Epidermal melanocyte (primary cell): ENCODE measurements around the gene PLXDC1.
"Not testable (repeated sequence)": the region's sequence is repeated elsewhere in the genome, so short reads cannot be mapped to it uniquely, and the experiment has no call there.

Experiments
- DNase-seq: peaks from one replicate; pipeline ENCODE4 v3.0.0; 2011; ENCODE audit warnings: low spot score; ENCODE audit not compliant: insufficient read length

PLXDC1 gene

DNA sequence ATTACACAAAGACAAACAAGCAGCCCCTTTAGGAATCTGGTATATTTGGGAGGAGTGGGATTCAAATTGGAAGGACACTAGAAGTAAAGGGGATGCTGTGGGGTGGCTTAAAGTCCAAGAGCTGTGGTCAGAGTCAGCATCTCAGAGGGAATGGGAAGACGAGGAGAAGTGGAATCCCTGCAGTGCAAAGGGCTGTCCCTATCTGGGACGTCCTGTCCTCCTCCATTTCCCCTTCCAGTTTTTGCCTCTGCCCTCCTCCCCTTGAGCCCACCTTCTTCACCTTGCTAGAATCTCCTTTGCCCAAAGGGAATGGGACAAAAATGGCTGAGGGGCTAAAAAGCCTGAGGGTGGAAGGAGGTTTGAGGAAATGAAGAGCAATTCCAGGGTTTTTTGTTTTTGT is 4.2 kb upstream of the PLXDC1 start:
- no peak for DNase-seq

DNA sequence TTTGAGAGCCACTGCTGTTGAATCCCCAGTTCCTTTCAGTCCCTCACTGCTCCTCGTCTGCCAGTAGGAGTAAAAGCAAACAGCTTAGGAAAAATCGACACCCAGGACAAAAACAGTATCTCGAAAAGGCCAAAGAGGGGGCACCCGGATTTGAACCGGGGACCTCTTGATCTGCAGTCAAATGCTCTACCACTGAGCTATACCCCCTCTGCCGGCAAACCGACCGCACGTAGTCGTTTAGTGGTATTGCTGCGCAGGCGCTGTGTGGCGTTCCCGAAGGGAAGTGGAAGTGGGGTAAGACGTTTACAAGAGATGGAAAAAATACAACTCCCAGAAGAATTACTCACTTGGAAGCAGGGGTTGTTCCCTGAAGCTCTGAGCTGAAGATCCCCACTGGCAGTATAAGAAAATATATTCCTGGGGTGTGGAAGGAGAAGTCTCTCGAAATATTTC is 2.2 kb upstream of the PLXDC1 start:
- peak; percentile 88 for DNase-seq

DNA sequence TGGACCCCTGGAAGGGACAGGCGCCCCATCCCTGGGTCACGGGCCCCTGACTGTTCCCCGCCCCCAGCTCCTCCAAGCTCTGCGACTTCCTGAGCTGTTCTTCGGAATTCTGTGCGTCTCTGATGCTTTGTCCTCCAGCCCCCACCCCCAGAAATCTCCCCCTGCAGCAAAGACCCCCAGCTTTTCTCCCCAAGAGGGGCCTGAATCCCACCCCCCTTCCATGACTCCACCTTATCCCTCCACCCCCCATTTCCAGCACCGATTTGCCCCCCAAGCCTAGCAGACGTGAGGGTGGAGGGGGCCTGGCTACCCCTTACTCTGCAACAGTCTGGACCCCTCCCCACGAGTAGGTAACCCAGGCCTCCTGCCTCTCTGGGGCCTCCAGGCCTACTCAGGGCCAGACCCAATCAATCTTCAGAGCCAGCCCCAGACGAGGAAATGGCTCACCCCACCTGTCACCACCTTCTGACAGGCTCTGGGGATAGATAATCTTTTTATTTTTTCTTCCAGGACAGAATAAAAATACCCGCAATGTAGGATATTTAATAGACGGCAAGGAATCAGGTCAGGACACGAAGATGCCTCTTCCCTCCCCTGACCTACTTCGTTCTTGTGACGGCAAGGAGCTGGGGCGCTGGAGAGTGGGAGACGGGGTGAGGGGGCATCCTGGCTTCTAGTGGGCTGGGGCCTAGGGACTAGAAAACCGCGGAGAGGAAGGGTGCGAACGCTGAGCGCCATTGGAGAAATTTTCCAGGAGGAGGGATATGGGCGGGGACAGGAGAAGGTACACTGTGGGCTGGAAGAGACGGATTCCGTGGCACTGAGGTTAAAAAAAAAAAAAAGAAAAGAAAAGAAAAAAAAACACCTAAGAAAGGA is 744 bp upstream of the PLXDC1 start:
- no peak for DNase-seq

DNA sequence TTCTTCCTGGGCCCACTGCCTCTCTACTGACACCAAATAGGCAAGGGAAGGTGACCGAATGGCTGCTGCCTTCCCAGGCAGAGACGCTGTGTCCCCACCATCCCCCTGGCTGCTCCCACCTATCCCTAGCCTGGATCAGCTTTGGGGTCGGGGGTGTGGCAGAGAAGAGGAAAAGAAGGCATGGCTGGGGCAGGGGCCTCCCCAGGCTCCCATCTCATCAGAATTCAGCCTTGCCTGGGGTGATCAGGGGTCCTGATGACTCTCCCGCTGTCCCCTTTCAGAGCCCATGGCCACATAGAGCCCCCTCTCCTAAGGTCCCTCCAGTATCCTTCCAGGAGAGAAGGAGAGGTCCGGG is 665 bp downstream of the PLXDC1 start:
- no peak for DNase-seq

DNA sequence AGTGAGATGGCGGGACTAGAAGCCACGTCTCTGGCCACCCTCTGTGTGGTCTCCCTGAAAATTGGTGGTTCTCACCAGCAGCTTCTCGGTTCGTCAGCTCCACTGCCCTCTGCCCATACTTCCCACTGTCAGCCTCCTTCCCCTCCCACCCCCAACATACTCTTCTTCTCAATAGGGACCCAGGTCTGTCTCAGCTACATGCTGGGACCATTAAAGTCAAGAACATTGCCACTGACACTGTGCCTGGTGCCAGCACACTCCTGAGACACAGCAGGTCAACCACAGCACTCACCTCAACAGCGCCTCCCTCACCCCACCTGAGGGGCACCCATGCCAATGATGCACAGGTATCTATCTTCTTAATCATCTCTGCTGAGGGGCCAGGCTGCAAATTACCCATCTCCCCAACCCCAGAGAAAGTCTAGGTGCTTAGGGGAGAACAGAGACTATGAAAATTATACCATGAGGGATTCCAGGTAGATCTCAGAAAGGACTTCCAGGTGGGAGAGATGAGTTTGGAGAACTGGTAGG is 1.3 kb downstream of the PLXDC1 start:
- DNase-seq = no peak

DNA sequence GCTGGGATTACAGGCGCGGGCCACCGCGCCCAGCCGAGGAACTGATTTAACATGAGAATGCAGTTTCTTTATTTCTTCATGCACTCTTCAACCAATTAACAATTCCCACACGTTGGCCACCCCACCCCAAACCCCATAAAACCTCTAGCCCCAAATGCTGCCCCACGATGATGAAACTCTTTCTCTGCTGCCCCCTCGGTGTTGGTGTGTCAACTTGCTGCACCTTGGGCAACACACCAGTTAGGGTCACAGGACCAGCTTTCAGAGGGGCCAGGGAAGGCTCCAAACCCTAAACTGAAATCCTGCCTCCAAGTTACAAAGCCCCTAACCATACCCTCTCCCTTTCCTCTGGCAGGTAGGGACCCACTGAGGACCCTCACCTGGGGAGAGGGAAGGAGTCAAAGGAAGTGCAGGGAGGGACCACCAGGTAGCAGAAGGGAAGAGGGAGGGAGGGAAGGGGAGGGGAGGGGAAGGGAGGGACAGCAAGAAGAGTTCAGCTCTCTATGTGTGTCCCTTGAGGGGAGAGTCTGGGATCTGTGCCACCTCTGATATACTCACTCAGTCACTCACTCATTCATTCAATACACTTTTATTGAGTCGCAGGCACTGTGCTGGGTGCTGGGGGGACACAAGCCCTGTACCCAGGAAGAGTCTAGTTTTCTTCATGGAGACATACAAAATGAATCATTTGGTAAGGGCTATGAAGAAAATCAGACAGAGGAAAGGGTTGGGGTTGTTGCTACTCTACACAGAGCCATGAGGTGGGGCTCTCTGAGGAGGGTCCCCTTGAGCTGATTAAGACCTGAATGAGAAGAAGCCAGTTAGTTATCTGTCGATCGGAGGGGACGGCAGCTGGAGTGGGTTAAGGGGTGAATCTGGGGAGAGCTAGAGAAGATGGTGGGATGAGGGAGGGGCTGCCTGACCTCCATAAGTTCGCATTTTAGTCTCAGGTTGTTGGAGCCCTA is 3.9 kb downstream of the PLXDC1 start:
- DNase-seq = no peak

DNA sequence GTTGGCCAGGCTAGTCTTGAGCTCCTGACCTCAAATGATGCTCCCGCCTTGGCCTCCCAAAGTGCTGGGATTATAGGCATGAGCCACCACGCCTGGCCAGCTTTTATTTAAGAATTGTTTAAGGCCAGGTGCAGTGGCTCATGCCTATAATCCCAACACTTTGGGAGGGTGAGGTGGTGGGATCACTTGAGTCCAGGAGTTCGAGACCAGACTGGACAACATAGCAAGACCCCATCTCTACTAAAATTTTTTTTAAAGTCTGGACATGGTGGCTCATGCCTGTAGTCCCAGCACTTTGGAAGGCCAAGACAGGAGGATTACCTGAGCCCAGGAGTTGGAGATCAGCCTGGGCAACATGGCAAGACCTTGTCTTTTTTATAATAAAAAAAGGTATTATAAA is 5.2 kb downstream of the PLXDC1 start:
- no peak for DNase-seq

DNA sequence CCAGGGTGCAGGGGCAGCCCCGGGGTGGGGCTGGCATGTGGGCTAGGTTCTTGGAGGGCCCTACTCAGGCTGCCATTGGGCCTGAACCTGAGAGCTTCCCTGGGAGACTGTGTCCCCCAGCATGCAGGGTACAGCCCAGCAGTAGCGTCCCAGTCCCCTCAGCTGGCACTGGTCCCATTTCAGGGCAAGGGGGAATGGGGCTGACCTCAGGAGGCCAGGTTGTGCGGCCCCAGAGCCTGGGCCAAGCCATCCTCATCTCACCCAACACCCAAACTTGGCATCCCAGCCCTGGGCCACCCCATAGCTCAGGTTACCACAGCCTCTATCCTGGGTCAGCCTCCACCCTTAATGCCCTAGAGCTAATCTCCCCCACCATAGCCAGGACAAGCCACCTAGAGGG is 6.3 kb downstream of the PLXDC1 start:
- DNase-seq = no peak

DNA sequence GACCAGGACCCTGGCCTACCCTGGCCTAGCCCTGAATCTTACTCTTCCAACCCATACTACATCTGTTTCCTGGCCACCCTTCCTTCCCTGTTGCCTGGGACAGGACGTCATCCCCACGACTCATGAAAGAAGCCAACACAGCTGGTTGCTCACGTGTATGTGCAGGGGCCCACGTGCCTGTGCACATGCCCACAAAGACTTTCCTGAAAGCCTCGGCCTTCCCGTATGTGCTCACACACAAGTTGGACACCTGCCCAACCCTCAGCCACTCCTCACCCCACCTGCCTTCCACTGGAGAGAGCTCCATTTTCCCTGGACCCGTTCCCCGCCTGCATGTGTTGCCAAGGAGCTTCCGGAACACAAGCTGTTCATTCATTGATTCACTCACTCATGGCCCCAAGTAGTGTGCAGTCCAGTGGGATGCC is 7.0 kb downstream of the PLXDC1 start:
- no peak for DNase-seq

DNA sequence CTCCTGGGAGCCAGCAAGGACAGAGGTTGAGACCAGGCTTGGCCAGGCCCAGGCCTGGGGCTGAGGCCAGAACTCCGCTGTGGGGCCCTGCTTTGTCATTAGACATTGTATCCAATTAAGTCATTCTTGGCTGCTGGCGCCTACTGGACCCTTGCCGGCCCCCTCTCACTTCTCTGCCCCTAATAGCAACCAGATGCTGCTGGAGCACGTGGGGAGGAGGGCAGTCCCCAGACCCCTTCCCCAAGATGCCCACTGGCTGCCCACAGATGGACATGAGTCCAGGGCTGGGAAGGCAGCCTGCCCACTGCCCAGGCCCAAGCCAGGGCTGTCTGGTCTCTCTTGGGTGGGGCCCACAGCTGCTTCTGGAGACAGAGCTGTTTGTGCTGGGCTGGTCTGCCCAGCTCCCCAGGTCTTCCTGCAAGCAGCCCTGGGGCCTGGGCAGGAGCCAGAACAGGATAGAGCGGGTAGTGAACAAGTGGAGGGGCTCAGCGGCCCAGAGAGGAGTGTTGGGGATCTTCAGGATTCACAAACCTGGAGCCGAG is 7.8 kb downstream of the PLXDC1 start:
- DNase-seq = no peak

DNA sequence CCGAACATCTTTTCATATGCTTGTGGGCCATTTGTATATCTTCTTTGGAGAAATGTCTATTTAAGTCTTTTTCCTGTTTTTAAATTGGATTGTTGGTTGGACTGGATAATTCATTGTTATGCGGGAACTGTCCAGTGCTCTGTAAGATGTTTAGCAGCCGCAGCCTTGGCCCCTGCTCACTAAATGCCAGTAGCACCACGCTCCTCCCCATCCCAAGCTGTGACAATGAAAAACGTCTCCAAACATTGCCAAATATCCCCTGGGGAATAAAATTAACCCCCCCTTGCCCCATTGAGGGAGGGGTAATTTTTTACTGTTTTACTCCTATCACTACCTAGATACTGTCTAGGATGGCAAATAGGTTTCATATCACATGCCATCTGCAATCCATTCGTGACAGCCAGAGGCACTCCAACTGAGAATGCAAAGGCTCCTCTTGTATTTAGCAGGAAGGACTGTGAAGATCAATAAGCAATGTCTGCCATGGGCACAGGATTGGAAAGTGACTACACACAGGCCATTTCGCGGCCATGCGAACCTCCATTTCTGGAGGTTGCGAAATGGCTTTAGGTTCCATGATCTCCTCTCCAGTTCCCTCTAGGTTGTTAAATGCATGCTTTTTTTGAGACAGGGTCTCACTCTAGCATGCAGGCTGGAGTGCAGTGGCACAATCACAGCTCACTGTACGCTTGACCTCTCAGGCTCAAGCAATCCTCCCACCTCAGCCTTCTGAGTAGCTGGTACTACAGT is 9.3 kb downstream of the PLXDC1 start:
- DNase-seq = no peak

DNA sequence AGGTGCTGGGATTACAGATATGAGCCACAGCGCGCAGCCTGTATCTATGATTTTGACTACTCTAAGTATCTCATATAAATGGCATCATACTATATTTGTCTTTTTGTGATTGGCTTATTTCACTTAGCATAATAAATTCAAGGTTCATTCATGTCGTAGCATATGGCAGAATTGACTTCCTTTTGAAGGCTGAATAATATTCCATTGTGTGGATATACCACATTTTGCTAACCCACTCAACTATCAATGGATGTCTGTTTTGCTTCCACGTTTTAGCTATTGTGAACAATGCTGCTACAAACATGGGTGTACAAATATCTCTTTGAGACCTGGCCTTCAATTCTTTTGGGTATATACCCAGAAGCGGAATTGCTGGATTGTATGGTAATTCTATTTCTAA is 10.1 kb downstream of the PLXDC1 start:
- no peak for DNase-seq

DNA sequence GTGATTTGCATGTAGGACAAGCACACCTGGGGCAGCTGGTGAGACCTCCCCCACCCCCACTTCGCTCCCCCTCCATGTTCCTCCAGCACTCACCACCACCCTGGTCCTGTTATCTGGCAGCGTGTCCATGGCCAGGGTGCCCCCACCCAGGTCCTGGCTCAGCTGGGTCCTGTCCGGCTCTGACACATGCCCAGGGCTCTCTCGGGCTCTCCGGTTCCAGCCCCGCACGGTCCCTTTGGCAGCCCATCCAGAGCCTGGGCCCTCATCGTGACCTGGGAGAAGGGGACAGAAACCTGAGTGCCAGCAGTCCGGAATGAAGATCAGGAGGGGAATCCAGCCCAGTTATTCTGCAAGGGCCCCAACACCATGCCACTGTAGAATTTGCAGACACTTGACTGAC is 11.9 kb downstream of the PLXDC1 start:
- no peak for DNase-seq

DNA sequence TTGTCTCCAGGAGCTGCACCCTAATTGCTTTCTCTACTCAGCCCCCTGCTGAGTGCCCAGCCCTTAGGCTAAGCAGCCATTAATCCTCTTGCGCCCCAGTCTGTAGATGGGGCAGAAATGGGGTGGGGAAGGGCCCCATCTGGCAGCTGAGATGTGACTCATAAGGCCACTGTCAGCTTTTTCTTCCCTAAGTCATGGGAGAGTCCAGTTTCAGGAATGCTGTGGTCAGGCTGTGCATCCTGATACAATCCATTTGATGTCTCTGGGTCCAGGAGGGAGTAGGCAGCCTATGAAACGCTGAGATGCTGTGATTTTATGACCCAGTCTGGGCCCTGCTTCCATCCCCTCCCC is 12.3 kb downstream of the PLXDC1 start:
- DNase-seq = peak; percentile 68

DNA sequence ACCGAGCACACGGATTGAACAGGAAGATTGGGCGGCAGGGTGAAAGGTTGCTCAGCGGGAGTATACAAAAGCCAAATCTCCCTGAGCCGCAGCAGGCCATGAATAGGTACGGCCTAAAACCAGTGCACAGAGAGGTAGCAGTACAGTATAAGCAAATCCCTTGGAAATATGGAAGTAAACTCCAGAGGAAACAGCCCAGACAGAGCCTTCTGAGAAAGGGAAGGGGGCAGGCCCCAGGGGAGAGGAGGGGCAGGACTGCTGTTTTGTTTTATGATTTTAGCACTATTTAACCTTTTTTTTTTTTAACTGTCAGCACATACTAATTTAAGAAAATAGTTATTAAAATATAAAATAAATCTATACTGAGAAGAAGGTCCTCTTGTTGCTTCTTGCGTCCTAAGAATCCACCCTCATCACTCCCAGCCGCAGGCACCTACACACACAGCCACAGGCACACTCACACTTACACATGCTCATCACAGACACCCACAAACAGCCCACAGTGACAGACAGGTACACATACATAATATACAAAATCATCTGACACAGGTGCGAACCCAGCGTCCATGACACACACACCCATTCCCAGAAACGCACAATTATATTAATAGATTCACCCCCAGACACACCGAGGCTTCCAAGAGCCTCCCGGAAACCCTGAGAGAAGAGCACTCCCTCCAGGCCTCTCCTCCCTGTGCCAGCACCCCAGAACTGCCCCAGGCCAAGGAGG is 12.8 kb downstream of the PLXDC1 start:
- DNase-seq = no peak

DNA sequence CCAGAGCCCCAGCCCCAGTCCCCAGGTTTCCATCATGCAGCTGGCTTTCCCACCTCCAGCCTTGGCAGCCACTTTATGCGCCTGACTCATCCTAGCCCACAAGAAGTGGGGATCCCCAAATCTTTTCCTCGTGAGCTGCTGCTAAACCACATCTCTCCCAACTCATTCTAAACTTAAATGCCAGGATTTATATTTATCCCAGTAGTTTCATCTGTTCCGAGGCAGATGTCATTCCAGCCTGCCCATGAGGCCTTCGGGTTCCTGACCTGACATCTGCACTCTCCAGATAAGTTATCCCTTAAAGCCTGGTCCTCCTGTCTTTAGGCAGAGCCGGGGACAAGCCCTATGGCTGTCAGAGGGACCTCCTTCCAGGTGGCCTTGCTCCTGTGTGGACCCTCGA is 16.6 kb downstream of the PLXDC1 start:
- no peak for DNase-seq

DNA sequence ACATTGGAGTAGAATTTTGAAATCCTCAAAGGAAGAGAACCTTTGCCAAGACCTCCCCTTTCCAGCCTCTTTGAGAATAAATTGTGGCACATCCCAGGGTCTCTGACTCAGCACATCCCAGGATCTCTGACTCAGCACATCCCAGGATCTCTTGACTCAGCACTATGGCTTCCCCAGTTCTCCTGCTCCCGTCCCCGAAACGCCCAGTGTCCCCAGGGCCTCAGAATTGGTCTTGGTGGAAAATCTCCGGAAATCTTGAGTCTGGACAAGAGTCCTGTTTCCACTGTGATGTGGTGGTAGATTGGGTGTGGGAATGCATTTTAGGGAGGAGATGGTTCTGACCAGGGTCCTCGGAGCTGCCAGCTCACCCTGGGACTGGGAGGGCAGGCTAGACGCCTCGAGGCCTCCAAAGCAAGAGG is 19.2 kb downstream of the PLXDC1 start:
- DNase-seq = no peak

DNA sequence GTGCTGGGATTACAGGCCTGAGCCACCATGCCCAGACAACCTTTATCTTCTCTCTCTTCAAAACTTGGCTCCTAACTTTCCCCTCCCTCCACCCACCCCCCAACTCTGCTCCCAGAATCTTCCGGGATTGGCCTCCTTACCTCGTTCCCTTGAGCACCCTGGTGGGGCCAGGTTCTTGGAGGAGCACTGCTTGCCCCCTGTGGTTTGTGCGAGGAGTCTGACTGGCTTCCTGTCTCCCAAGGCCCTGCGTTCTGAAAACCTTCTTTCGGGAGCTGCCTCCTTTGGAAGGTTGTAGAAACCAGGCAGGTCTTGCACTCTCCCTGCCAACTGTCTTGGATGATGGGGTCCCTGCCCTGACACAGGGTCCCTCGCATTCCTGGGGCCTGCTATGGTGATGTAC is 19.8 kb downstream of the PLXDC1 start:
- no peak for DNase-seq

DNA sequence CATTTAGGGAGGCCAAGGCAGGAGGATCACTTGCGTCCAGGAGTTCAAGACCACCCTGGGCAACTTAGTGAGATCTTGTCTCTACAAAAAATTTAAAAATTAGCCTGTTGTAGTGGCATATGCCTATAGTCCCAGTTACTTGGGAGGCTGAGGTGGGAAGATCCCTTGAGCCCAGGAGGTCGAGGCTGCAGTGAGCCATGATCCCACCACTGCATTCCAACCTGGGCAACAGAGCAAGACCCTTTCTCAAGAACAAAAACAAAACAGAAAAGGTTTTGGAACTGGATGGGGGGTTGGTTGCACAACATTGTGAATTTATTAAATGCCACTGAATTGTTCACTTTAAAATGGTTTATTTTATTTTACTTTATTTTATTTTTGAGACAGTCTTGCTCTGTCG is 21.2 kb downstream of the PLXDC1 start:
- DNase-seq = no peak

DNA sequence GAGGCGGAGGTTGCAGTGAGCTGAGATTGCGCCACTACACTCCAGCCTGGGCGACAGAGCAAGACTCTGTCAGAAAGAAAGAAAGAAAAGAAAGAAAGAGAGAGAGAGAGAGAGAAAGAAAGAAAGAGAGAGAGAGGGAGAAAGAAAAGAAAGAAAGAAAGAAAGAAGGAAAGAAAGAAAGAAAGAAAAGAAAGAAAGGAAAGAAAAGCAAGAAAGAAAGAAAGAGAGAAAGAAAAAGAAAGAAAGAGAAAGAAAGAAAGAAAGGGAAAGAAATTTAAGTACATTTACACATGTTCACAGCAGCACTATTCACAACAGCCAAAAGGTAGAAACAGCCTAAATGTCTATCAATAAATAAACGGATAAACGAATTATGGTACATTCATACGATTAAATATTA is 21.9 kb downstream of the PLXDC1 start:
- DNase-seq = not testable (repeated sequence)
